OCI-LY1 (cell line): ENCODE data around the gene LAMC3.

Source experiments
- H2AFZ ChIP-seq: fragments of 200-600 bp; sonication (generic), shearing (Covaris generic); 2 replicates; pipeline ENCODE4 v1.6.0; 2014; ENCODE audit warnings: antibody characterized with exemption, mild to moderate bottlenecking, low read length
- H3F3A ChIP-seq: fragments of 200-600 bp; sonication (generic), shearing (Covaris generic); 2 replicates; pipeline ENCODE4 v1.6.0; 2014; ENCODE audit warnings: mild to moderate bottlenecking, antibody characterized with exemption, low read length, moderate library complexity; ENCODE audit not compliant: insufficient read depth
- H3K27ac ChIP-seq: fragments of 200-600 bp; sonication (generic); 2 replicates; pipeline ENCODE4 v1.5.1; 2014; ENCODE audit warnings: low read length, mixed run types, mild to moderate bottlenecking, low read depth; ENCODE audit not compliant: poor library complexity, severe bottlenecking
- H3K27me3 ChIP-seq: fragments of 200-600 bp; sonication (generic); 2 replicates; pipeline ENCODE4 v1.6.0; 2014; ENCODE audit warnings: antibody characterized with exemption, mild to moderate bottlenecking, low read length, moderate library complexity; ENCODE audit not compliant: insufficient read depth
- H3K36me3 ChIP-seq: fragments of 200-600 bp; sonication (generic); 2 replicates; pipeline ENCODE4 v1.6.1; 2014; ENCODE audit warnings: mild to moderate bottlenecking, antibody characterized with exemption, low read length, moderate library complexity, mixed read lengths; ENCODE audit not compliant: insufficient read depth
- H3K4me1 ChIP-seq: fragments of 200-600 bp; sonication (generic); 2 replicates; pipeline ENCODE4 v1.5.1; 2014; ENCODE audit warnings: mild to moderate bottlenecking, low read length, moderate library complexity; ENCODE audit not compliant: insufficient read depth, severe bottlenecking
- H3K4me2 ChIP-seq: fragments of 200-600 bp; sonication (generic), shearing (Covaris generic); 2 replicates; pipeline ENCODE4 v1.6.1; 2014; ENCODE audit warnings: low read length
- H3K4me3 ChIP-seq: fragments of 200-600 bp; sonication (generic); 2 replicates; pipeline ENCODE4 v1.5.1; 2014; ENCODE audit warnings: low read length, low read depth, mild to moderate bottlenecking, mixed read lengths; ENCODE audit not compliant: poor library complexity, severe bottlenecking
- H3K79me2 ChIP-seq: fragments of 200-600 bp; shearing (Covaris generic); 2 replicates; pipeline ENCODE4 v1.6.1; 2016; ENCODE audit warnings: mixed run types, low read length, mixed read lengths; ENCODE audit not compliant: insufficient read depth
- H3K9ac ChIP-seq: fragments of 200-600 bp; sonication (generic), shearing (Covaris generic); 2 replicates; pipeline ENCODE4 v1.6.1; 2014; ENCODE audit warnings: mild to moderate bottlenecking, low read length, mixed read lengths
- H3K9me2 ChIP-seq: fragments of 200-600 bp; sonication (generic), shearing (Covaris generic); 2 replicates; pipeline ENCODE4 v1.6.1; 2014; ENCODE audit warnings: low read depth, mild to moderate bottlenecking, low read length, mixed read lengths
- H3K9me3 ChIP-seq: fragments of 200-600 bp; shearing (Covaris generic); 2 replicates; pipeline ENCODE4 v1.6.1; 2014; ENCODE audit warnings: low read length, mixed read lengths
- H4K20me1 ChIP-seq: fragments of 200-600 bp; sonication (generic), shearing (Covaris generic); 2 replicates; pipeline ENCODE4 v1.6.0; 2016; ENCODE audit warnings: mild to moderate bottlenecking, low read length; ENCODE audit not compliant: insufficient read depth
- CTCF ChIP-seq: fragments of 200-600 bp; sonication (generic), shearing (Covaris generic); IDR thresholded peaks from 2 replicates; pipeline ENCODE4 v1.5.1; 2017; ENCODE audit warnings: mild to moderate bottlenecking, antibody characterized with exemption, low read length, moderate library complexity, mixed read lengths
- EZH2 ChIP-seq: fragments of 200-600 bp; sonication (generic), shearing (Covaris generic); IDR thresholded peaks from 2 replicates; pipeline ENCODE4 v1.8.0; 2017; ENCODE audit warnings: borderline replicate concordance, mixed run types, mild to moderate bottlenecking, antibody characterized with exemption, low read length, moderate library complexity, mixed read lengths

The LAMC3 gene

GRCh38 chr9:131126059-131126426 is 117.1 kb downstream of the LAMC3 start:
- H3K4me2 ChIP-seq = peak overlapping the region; percentile 99

GRCh38 chr9:131129183-131129582 is 120.2 kb downstream of the LAMC3 start:
- no peak overlapping the region for H2AFZ ChIP-seq
- peaks cover 12% of the 10 kb centered on the region for H3K79me2 ChIP-seq
- H3K36me3 ChIP-seq = peaks cover 66% of the 10 kb centered on the region
- H3K4me3 ChIP-seq = no peak overlapping the region
- H4K20me1 ChIP-seq = no peaks in the 10 kb centered on the region
- H3K27ac ChIP-seq = no peak overlapping the region
- H3K4me1 ChIP-seq = peaks cover 18% of the 10 kb centered on the region
- no peak overlapping the region for H3K4me2 ChIP-seq
- H3K9me3 ChIP-seq = no peaks in the 10 kb centered on the region
- no peaks in the 10 kb centered on the region for H3F3A ChIP-seq
- H3K9ac ChIP-seq = no peak overlapping the region
- no peaks in the 10 kb centered on the region for H3K27me3 ChIP-seq
- TF ChIP-seq CTCF = no peak
- no peaks in the 10 kb centered on the region for H3K9me2 ChIP-seq

More at GRCh38 chr9:131126059-131126426, 117.1 kb downstream of the LAMC3 start:
- no peaks in the 10 kb centered on the region for H3F3A ChIP-seq
- H3K4me1 ChIP-seq = peaks cover 18% of the 10 kb centered on the region
- peaks cover 12% of the 10 kb centered on the region for H3K79me2 ChIP-seq
- peak overlapping the region; percentile 82 for H3K9ac ChIP-seq
- no peak overlapping the region for H2AFZ ChIP-seq
- peaks cover 36% of the 10 kb centered on the region for H3K36me3 ChIP-seq
- no peak overlapping the region for H3K27ac ChIP-seq
- H3K27me3 ChIP-seq = no peaks in the 10 kb centered on the region
- H3K9me3 ChIP-seq = no peaks in the 10 kb centered on the region
- no peaks in the 10 kb centered on the region for H3K9me2 ChIP-seq
- TF ChIP-seq CTCF (no peak), EZH2 (no peak)
- peak overlapping the region; percentile 87 for H3K4me3 ChIP-seq
- H4K20me1 ChIP-seq = no peaks in the 10 kb centered on the region

- Histone ChIP-seq H3K27me3 (no peaks in the 10 kb centered on the region), H3F3A (no peaks in the 10 kb centered on the region), H3K4me2 (no peak overlapping the region), H3K27ac (no peak overlapping the region), H3K9me2 (no peaks in the 10 kb centered on the region), H2AFZ (no peak overlapping the region), H3K4me3 (no peak overlapping the region), H4K20me1 (no peaks in the 10 kb centered on the region), H3K36me3 (peaks cover 87% of the 10 kb centered on the region), H3K9ac (no peak overlapping the region), H3K9me3 (no peaks in the 10 kb centered on the region), H3K79me2 (no peaks in the 10 kb centered on the region), H3K4me1 (no peaks in the 10 kb centered on the region)
- TF ChIP-seq CTCF = no peak
- no peak for TF ChIP-seq EZH2
Observed at GRCh38 chr9:131138676-131139075, 129.7 kb downstream of the LAMC3 start.
